Erythroblast (primary cell): ENCODE measurements around the gene NFKBIE.

ENCODE experiments used
- GATA1 ChIP-seq: IDR thresholded peaks from 2 replicates; pipeline ENCODE4 v1.6.1; 2011; ENCODE audit warnings: low read depth, mild to moderate bottlenecking, control low read depth, low read length, moderate library complexity
- POLR2A ChIP-seq: IDR thresholded peaks from 2 replicates; pipeline ENCODE4 v1.6.1; 2011; ENCODE audit warnings: mild to moderate bottlenecking, low read length

DNA sequence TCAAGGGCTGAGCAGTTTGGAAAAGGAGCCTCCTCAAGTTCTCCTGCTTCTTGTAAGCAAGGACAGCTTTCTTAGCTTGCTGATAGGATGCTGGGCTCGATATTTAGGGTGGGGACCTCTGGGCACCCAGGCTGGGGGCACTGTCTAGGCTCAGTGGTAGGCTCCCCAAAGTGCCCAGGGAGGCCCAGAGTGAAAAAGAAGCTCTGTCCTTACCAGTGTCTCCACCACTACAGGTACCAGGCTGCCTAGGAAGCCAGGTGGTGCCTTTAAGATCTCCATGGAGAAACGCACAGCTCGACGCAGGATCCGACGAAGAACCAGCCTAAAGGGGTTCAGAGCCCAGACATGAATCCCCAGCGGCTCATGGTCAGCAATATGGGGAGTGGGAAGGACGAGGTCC lies 41.4 kb upstream of the NFKBIE start:
- TF ChIP-seq POLR2A (no peak), GATA1 (no peak)
